ENCODE data around the gene ATP10D.

- TF ChIP-seq, protein P1, sequence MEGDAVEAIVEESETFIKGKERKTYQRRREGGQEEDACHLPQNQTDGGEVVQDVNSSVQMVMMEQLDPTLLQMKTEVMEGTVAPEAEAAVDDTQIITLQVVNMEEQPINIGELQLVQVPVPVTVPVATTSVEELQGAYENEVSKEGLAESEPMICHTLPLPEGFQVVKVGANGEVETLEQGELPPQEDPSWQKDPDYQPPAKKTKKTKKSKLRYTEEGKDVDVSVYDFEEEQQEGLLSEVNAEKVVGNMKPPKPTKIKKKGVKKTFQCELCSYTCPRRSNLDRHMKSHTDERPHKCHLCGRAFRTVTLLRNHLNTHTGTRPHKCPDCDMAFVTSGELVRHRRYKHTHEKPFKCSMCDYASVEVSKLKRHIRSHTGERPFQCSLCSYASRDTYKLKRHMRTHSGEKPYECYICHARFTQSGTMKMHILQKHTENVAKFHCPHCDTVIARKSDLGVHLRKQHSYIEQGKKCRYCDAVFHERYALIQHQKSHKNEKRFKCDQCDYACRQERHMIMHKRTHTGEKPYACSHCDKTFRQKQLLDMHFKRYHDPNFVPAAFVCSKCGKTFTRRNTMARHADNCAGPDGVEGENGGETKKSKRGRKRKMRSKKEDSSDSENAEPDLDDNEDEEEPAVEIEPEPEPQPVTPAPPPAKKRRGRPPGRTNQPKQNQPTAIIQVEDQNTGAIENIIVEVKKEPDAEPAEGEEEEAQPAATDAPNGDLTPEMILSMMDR (IDR thresholded peaks at IDR 0.05): no peak
- TF ChIP-seq POLR2AphosphoS5 (IDR thresholded peaks at IDR 0.05): no peak
Observed at GRCh38 chr4:47543331-47543730, 58.3 kb downstream of the ATP10D start.

All from upper lobe of left lung (tissue), 4 donors.